K562 (cell line): ENCODE data around the gene GNGT2. TPM values are rescaled to one million over a fixed set of nuclear protein-coding genes. Genes with fewer than 3 reads are reported as not detected.
A peak's percentile ranks its signal among the peaks of the same experiment; 100 is the strongest.

ENCODE experiments used
- CBFA2T2 ChIP-seq: fragments of 450-650 bp; conservative IDR thresholded peaks from 2 replicates; pipeline ENCODE4 v1.6.1; 2017; ENCODE audit warnings: mild to moderate bottlenecking
- CBX1 ChIP-seq: sonication (generic); IDR thresholded peaks from 2 replicates; pipeline ENCODE4 v1.6.1; 2016; ENCODE audit warnings: antibody characterized with exemption, low read depth, mild to moderate bottlenecking
- DIDO1 ChIP-seq: fragments of 450-650 bp; IDR thresholded peaks from 2 replicates; pipeline ENCODE4 v1.6.1; 2016; ENCODE audit warnings: low read depth, missing biosample characterization, missing genetic modification characterization
- ELF4 ChIP-seq: fragments of 450-650 bp; formaldehyde crosslinking; IDR thresholded peaks from 2 replicates; pipeline ENCODE4 v1.4.0; 2022; ENCODE audit warnings: missing genetic modification characterization
- ESRRA ChIP-seq: fragments of 450-650 bp; IDR thresholded peaks from 2 replicates; pipeline ENCODE4 v1.6.1; 2014; ENCODE audit warnings: low read depth, mild to moderate bottlenecking, moderate library complexity, borderline replicate concordance
- ETV5 ChIP-seq: sonication (generic); formaldehyde crosslinking; IDR thresholded peaks from 2 replicates; pipeline ENCODE4 v1.4.0; 2020; ENCODE audit warnings: low read depth, mild to moderate bottlenecking, missing genetic modification reagents
- HMG20B ChIP-seq: fragments of 250-450 bp; sonication (Bioruptor Pico); IDR thresholded peaks from 2 replicates; pipeline ENCODE4 v1.5.0; 2021; ENCODE audit warnings: mild to moderate bottlenecking
- IRF2 ChIP-seq: sonication (generic); formaldehyde crosslinking; IDR thresholded peaks from 2 replicates; pipeline ENCODE4 v1.8.1; 2022; ENCODE audit warnings: mild to moderate bottlenecking, missing genetic modification reagents
- JUNB ChIP-seq: fragments of 450-650 bp; formaldehyde crosslinking; conservative IDR thresholded peaks from 2 replicates; pipeline ENCODE4 v1.4.0; 2020; ENCODE audit warnings: mild to moderate bottlenecking
- MTA1 ChIP-seq: fragments of 450-650 bp; IDR thresholded peaks from 2 replicates; pipeline ENCODE4 v1.6.1; 2017; ENCODE audit warnings: borderline replicate concordance
- NBN ChIP-seq: fragments of 450-650 bp; IDR thresholded peaks from 2 replicates; pipeline ENCODE4 v1.6.1; 2016; ENCODE audit warnings: low read depth, mild to moderate bottlenecking
- NCOA2 ChIP-seq, 2 experiments: fragments of 450-650 bp; IDR thresholded peaks; 2 replicates each; pipeline ENCODE4 v1.6.1; 2018; ENCODE audit warnings: mild to moderate bottlenecking in 2 of 2, moderate library complexity in 1 of 2; ENCODE audit not compliant: partially characterized antibody in 2 of 2
- NFE2 ChIP-seq: IDR thresholded peaks from 2 replicates; pipeline ENCODE4 v1.6.1; 2014; ENCODE audit warnings: antibody characterized with exemption, low read depth
- NFIC ChIP-seq: fragments of 450-650 bp; IDR thresholded peaks from 2 replicates; pipeline ENCODE4 v1.6.1; 2017; ENCODE audit warnings: mild to moderate bottlenecking, inconsistent platforms
- NFRKB ChIP-seq: fragments of 450-650 bp; IDR thresholded peaks from 2 replicates; pipeline ENCODE4 v1.6.1; 2016; ENCODE audit warnings: low read depth
- NFYB ChIP-seq: IDR thresholded peaks from 2 replicates; pipeline ENCODE4 v1.6.1; 2011; ENCODE audit warnings: mild to moderate bottlenecking, moderate library complexity; ENCODE audit not compliant: insufficient read length; ENCODE audit errors: extremely low read depth
- PHB ChIP-seq: fragments of 250-450 bp; sonication (Bioruptor Pico); IDR thresholded peaks from 2 replicates; pipeline ENCODE4 v1.5.0; 2021
- PPARD ChIP-seq: fragments of 250-450 bp; sonication (Bioruptor Pico); IDR thresholded peaks from 2 replicates; pipeline ENCODE4 v1.8.0; 2022; ENCODE audit warnings: inconsistent platforms, mild to moderate bottlenecking, moderate library complexity
- SMAD4 ChIP-seq: fragments of 250-450 bp; sonication (Bioruptor Pico); conservative IDR thresholded peaks from 2 replicates; pipeline ENCODE4 v1.8.0; 2021; ENCODE audit warnings: inconsistent platforms, mild to moderate bottlenecking, moderate library complexity
- TRIM24 ChIP-seq, 2 experiments: fragments of 450-650 bp; IDR thresholded peaks; 2 replicates each; pipeline ENCODE4 v1.6.1; 2016
- TSC22D4 ChIP-seq: fragments of 450-650 bp; IDR thresholded peaks from 2 replicates; pipeline ENCODE4 v1.6.1; 2016; ENCODE audit warnings: missing genetic modification characterization, missing biosample characterization, control low read depth
- WHSC1 ChIP-seq: IDR thresholded peaks from one replicate; pipeline ENCODE4 v1.6.1; 2012; ENCODE audit warnings: low read length, control low read depth, inconsistent platforms
- ZC3H11A ChIP-seq: IDR thresholded peaks from 2 replicates; pipeline ENCODE4 v1.6.1; 2012; ENCODE audit warnings: low read depth, low read length, improper control_type of control experiment
- ZEB2 ChIP-seq: fragments of 450-650 bp; IDR thresholded peaks from 2 replicates; pipeline ENCODE4 v1.6.1; 2016
- ZNF592 ChIP-seq: fragments of 450-650 bp; IDR thresholded peaks from 2 replicates; pipeline ENCODE4 v1.6.1; 2017; ENCODE audit warnings: antibody characterized with exemption, mild to moderate bottlenecking
- ZNF696 ChIP-seq: fragments of 250-450 bp; sonication (Bioruptor Pico); conservative IDR thresholded peaks from 2 replicates; pipeline ENCODE4 v1.4.0; 2020; ENCODE audit warnings: mild to moderate bottlenecking, moderate library complexity
- ZNF766 ChIP-seq: fragments of 200-800 bp; sonication (Bioruptor generic); conservative IDR thresholded peaks from 2 replicates; pipeline ENCODE4 v1.6.1; 2016; ENCODE audit warnings: missing genetic modification characterization, missing compliant biosample characterization
- polyA plus RNA-seq, 8 experiments: library from polyadenylated mRNA; depleted of rRNA in 4 of 8; stranded (reverse) in 5 of 8; unstranded in 3 of 8; fragments of >200 nt; fragmentation: Nextera tagmentation in 2 of 8; fragmentation: Illumina TruSeq in 1 of 8; extraction: Ambion mirVana in 2 of 8; extraction: Trizol in 1 of 8; gene quantifications; 2 replicates each; pipeline versions ENCODE4 v1.2.1 to v1.2.3, GENCODE V29; 2011 to 2014; ENCODE audit warnings: inconsistent platforms in 1 of 8, missing spikeins in 1 of 8
- total RNA-seq, 7 experiments: library from RNA; depleted of rRNA in 6 of 7; stranded (reverse); fragments of >200 nt in 6 of 7; fragmentation: Illumina TruSeq in 2 of 7; extraction: Trizol in 2 of 7; gene quantifications; 2 replicates each; pipeline versions ENCODE4 v1.2.1 to v1.2.3, GENCODE V29; 2011 to 2021; ENCODE audit warnings: low replicate concordance in 1 of 7

Gene GNGT2
- total and polyA plus RNA-seq, 9 of the 15 experiments (the other 6 are each of a cell fraction or from before 2014, with no cell fraction given) = not detected

DNA sequence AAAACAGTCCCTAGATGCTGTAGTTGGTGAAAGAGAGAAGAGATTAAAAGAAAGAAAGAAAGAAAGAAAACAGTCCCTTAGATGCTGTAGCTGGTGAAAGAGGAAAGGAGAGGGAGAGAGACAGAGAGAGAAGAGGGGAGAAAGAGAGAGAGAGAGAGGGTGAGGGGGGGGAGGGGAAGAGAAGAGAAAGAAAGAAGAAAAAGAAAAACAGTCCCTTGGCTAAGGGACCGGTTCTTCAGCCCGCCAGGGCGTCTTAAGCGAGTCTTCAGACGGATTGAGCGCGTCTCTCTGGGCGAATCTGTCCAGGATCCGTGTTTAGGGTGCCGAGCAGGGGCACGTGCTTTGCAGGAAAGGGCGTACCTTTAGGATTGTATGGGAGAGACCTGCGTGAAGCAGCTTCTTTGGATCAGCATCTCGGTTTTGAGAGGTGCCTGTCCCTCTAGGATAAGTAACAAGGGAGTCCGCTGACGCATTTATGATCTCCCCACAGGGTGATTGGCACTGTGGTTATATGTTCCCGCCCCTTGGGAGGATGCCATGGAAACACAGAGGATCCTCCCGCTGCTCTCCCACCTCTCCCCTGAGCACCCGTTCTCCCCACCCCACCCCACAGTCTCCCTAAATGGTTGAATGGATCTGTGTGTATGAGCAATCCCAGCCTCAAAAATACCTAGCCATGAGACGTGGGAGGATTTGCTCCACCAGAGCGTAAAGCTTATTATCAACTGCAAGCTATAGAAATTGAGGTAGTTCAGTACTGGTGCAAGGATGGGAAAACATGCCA lies 16.7 kb downstream of the GNGT2 start (continued):
- TF ChIP-seq ZNF592 (no peak), SMAD4 (no peak), NBN (peak; percentile 90; the same call in 1 of the 2 replicates), ZEB2 (peak; percentile 11; the same call in 1 of the 2 replicates), MTA1 (0 out of 2 replicates have a peak, but pooled peaks have one; percentile 62), PPARD (CRISPR knock-in tag) (no peak), NCOA2 (IDR thresholded peaks at IDR 0.05; ENCODE audit: partially characterized antibody in 2 of 2) (peak in 1 of 2 experiments; percentile 87), NFRKB (0 out of 2 replicates have a peak, but pooled peaks have one; percentile 54), DIDO1 (tag) (no peak), ZNF766 (CRISPR knock-in tag) (no peak), CBFA2T2 (no peak), IRF2 (CRISPR knock-in tag) (no peak), NFE2 (no peak), CBX1 (no peak), ZC3H11A (no peak), WHSC1 (no peak), TSC22D4 (tag) (no peak), JUNB (CRISPR knock-in tag) (no peak), ESRRA (peak; percentile 22; the same call in 1 of the 2 replicates), ELF4 (CRISPR knock-in tag) (0 out of 2 replicates have a peak, but pooled peaks have one; percentile 13), ETV5 (no peak), ZNF696 (CRISPR knock-in tag) (no peak), NFIC (no peak), PHB (CRISPR knock-in tag) (no peak), TRIM24 (IDR thresholded peaks at IDR 0.05) (peak in 1 of 2 experiments; percentile 21; a peak in 2 of 4 replicates), NFYB (no peak), HMG20B (CRISPR knock-in tag) (no peak)
